Panc1 (cell line): ENCODE results near the gene RNF220.

ENCODE experiments used
- POLR2AphosphoS5 ChIP-seq: IDR thresholded peaks from 2 replicates; pipeline ENCODE4 v1.6.1; 2012; ENCODE audit warnings: mild to moderate bottlenecking, low read depth, low read length, moderate library complexity
- TF ChIP-seq, protein P1 (sequence below), 2 experiments: IDR thresholded peaks; 2 replicates each; pipeline ENCODE4 v1.6.1; 2011 to 2012; ENCODE audit warnings: low read depth in 2 of 2, control low read depth in 1 of 2, low read length in 1 of 2, mild to moderate bottlenecking in 1 of 2, moderate library complexity in 1 of 2; ENCODE audit not compliant: insufficient read depth in 1 of 2
- TF ChIP-seq, protein P2 (sequence below): fragments of 450-650 bp; IDR thresholded peaks from 2 replicates; pipeline ENCODE4 v1.5.1; 2017; ENCODE audit warnings: mild to moderate bottlenecking

- TF ChIP-seq, protein P1, sequence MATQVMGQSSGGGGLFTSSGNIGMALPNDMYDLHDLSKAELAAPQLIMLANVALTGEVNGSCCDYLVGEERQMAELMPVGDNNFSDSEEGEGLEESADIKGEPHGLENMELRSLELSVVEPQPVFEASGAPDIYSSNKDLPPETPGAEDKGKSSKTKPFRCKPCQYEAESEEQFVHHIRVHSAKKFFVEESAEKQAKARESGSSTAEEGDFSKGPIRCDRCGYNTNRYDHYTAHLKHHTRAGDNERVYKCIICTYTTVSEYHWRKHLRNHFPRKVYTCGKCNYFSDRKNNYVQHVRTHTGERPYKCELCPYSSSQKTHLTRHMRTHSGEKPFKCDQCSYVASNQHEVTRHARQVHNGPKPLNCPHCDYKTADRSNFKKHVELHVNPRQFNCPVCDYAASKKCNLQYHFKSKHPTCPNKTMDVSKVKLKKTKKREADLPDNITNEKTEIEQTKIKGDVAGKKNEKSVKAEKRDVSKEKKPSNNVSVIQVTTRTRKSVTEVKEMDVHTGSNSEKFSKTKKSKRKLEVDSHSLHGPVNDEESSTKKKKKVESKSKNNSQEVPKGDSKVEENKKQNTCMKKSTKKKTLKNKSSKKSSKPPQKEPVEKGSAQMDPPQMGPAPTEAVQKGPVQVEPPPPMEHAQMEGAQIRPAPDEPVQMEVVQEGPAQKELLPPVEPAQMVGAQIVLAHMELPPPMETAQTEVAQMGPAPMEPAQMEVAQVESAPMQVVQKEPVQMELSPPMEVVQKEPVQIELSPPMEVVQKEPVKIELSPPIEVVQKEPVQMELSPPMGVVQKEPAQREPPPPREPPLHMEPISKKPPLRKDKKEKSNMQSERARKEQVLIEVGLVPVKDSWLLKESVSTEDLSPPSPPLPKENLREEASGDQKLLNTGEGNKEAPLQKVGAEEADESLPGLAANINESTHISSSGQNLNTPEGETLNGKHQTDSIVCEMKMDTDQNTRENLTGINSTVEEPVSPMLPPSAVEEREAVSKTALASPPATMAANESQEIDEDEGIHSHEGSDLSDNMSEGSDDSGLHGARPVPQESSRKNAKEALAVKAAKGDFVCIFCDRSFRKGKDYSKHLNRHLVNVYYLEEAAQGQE (IDR thresholded peaks at IDR 0.05; ENCODE audit: insufficient read depth in 1 of 2, low read depth in 2 of 2, low read length in 1 of 2), result peak; percentile 46 to 52; a peak in 2 of 4 replicates
- TF ChIP-seq, protein P2, sequence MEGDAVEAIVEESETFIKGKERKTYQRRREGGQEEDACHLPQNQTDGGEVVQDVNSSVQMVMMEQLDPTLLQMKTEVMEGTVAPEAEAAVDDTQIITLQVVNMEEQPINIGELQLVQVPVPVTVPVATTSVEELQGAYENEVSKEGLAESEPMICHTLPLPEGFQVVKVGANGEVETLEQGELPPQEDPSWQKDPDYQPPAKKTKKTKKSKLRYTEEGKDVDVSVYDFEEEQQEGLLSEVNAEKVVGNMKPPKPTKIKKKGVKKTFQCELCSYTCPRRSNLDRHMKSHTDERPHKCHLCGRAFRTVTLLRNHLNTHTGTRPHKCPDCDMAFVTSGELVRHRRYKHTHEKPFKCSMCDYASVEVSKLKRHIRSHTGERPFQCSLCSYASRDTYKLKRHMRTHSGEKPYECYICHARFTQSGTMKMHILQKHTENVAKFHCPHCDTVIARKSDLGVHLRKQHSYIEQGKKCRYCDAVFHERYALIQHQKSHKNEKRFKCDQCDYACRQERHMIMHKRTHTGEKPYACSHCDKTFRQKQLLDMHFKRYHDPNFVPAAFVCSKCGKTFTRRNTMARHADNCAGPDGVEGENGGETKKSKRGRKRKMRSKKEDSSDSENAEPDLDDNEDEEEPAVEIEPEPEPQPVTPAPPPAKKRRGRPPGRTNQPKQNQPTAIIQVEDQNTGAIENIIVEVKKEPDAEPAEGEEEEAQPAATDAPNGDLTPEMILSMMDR, result no peak
- TF ChIP-seq POLR2AphosphoS5, result no peak
Observed at GRCh38 chr1:44584167-44584566, 179.1 kb downstream of the RNF220 start.
